OCI-LY3 (cell line): Measurements from ENCODE around the gene EHBP1.

ENCODE experiments used
- H2AFZ ChIP-seq: fragments of 200-600, 300-600 bp; shearing (Covaris generic); 2 replicates; pipeline ENCODE4 v1.6.0; 2014; ENCODE audit warnings: antibody characterized with exemption, low read depth, low read length
- H3K27ac ChIP-seq: fragments of 200-600, 300-600 bp; sonication (generic); 2 replicates; pipeline ENCODE4 v1.5.1; 2014; ENCODE audit warnings: mild to moderate bottlenecking, low read length, moderate library complexity, mixed read lengths
- H3K27me3 ChIP-seq: fragments of 200-600, 300-600 bp; sonication (generic); 2 replicates; pipeline ENCODE4 v1.6.1; 2014; ENCODE audit warnings: low read depth, low read length, mixed read lengths
- H3K36me3 ChIP-seq: fragments of 200-600, 300-600 bp; sonication (generic); replicated peaks from 2 replicates; pipeline ENCODE3; 2014; ENCODE audit warnings: low read depth, low read length, mixed read lengths
- H3K4me1 ChIP-seq: fragments of 300-600, 200-600 bp; sonication (generic); 2 replicates; pipeline ENCODE4 v1.6.1; 2014; ENCODE audit warnings: low read length, mixed read lengths
- H3K4me2 ChIP-seq: fragments of 200-600, 300-600 bp; sonication (generic); 2 replicates; pipeline ENCODE4 v1.6.1; 2014; ENCODE audit warnings: low read length, mixed read lengths
- H3K4me3 ChIP-seq: fragments of 300-600, 200-600 bp; sonication (generic); 2 replicates; pipeline ENCODE4 v1.5.1; 2014; ENCODE audit warnings: antibody characterized with exemption, mild to moderate bottlenecking, low read length, moderate library complexity
- H3K79me2 ChIP-seq: fragments of 300-600, 200-600 bp; shearing (Covaris generic); 2 replicates; pipeline ENCODE4 v1.6.1; 2014; ENCODE audit warnings: mild to moderate bottlenecking, low read length, mixed read lengths
- H3K9ac ChIP-seq: fragments of 300-600, 200-600 bp; shearing (Covaris generic); 2 replicates; pipeline ENCODE4 v1.6.0; 2014; ENCODE audit warnings: mild to moderate bottlenecking, low read length, moderate library complexity
- H3K9me3 ChIP-seq: fragments of 200-600, 300-600 bp; shearing (Covaris generic); 2 replicates; pipeline ENCODE4 v1.6.1; 2014; ENCODE audit warnings: low read length, mixed read lengths; ENCODE audit not compliant: insufficient read depth
- H4K20me1 ChIP-seq: fragments of 200-600, 300-600 bp; sonication (generic); 2 replicates; pipeline ENCODE4 v1.6.1; 2016; ENCODE audit warnings: low read length, mixed read lengths; ENCODE audit not compliant: insufficient read depth
- CTCF ChIP-seq: fragments of 200-600, 300-600 bp; sonication (generic); IDR thresholded peaks from 2 replicates; pipeline ENCODE4 v1.5.1; 2014; ENCODE audit warnings: antibody characterized with exemption, low read length, low read depth
- EZH2phosphoT487 ChIP-seq: fragments of 200-600 bp; shearing (Covaris generic); IDR thresholded peaks from 2 replicates; pipeline ENCODE4 v1.6.1; 2018; ENCODE audit warnings: antibody characterized with exemption, mixed run types, low read depth

The EHBP1 gene

GRCh38 chr2:63078852-63079606 is 373.5 kb downstream of the EHBP1 start:
- no peaks in the 10 kb centered on the region for H3K27me3 ChIP-seq
- peaks cover 8% of the 10 kb centered on the region; the same call in 1 of the 2 replicates for H3K4me1 ChIP-seq
- H3K4me2 ChIP-seq: peak overlapping the region; percentile 44
- no peaks in the 10 kb centered on the region for H3K9me3 ChIP-seq
- H3K9ac ChIP-seq: no peak overlapping the region
- H3K4me3 ChIP-seq: no peak overlapping the region
- H3K79me2 ChIP-seq: no peaks in the 10 kb centered on the region
- H3K36me3 ChIP-seq: no peaks in the 10 kb centered on the region
- no peaks in the 10 kb centered on the region for H4K20me1 ChIP-seq
- H2AFZ ChIP-seq: peak overlapping the region; percentile 40; the same call in 1 of the 2 replicates
- no peak overlapping the region for H3K27ac ChIP-seq
- TF ChIP-seq CTCF: peak; percentile 88
- TF ChIP-seq EZH2phosphoT487: no peak

- H3K79me2 ChIP-seq: no peaks in the 10 kb centered on the region
- no peak overlapping the region for H3K4me3 ChIP-seq
- peaks cover 8% of the 10 kb centered on the region; the same call in 1 of the 2 replicates for H3K4me1 ChIP-seq
- H3K9ac ChIP-seq: no peak overlapping the region
- TF ChIP-seq EZH2phosphoT487 (no peak), CTCF (no peak)
- H3K36me3 ChIP-seq: no peaks in the 10 kb centered on the region
- H2AFZ ChIP-seq: no peak overlapping the region
- H3K9me3 ChIP-seq: no peaks in the 10 kb centered on the region
- H3K4me2 ChIP-seq: no peak overlapping the region
- no peak overlapping the region for H3K27ac ChIP-seq
- no peaks in the 10 kb centered on the region for H3K27me3 ChIP-seq
- no peaks in the 10 kb centered on the region for H4K20me1 ChIP-seq
These were observed 375.9 kb downstream of the EHBP1 start for GRCh38 chr2:63081404-63081803.

- no peak overlapping the region for H3K9ac ChIP-seq
- TF ChIP-seq EZH2phosphoT487: no peak
- no peak for TF ChIP-seq CTCF
- H4K20me1 ChIP-seq: no peaks in the 10 kb centered on the region
- no peak overlapping the region for H2AFZ ChIP-seq
- H3K36me3 ChIP-seq: no peaks in the 10 kb centered on the region
- H3K27ac ChIP-seq: no peak overlapping the region
- no peak overlapping the region for H3K4me3 ChIP-seq
- no peak overlapping the region for H3K4me2 ChIP-seq
- H3K9me3 ChIP-seq: no peaks in the 10 kb centered on the region
- H3K79me2 ChIP-seq: no peaks in the 10 kb centered on the region
- no peaks in the 10 kb centered on the region for H3K27me3 ChIP-seq
- no peaks in the 10 kb centered on the region for H3K4me1 ChIP-seq
These were observed 381.2 kb downstream of the EHBP1 start for GRCh38 chr2:63086687-63087086.

- no peaks in the 10 kb centered on the region for H3K79me2 ChIP-seq
- no peaks in the 10 kb centered on the region for H3K27me3 ChIP-seq
- H4K20me1 ChIP-seq: no peaks in the 10 kb centered on the region
- no peaks in the 10 kb centered on the region for H3K9me3 ChIP-seq
- H3K9ac ChIP-seq: no peak overlapping the region
- no peaks in the 10 kb centered on the region for H3K4me1 ChIP-seq
- TF ChIP-seq EZH2phosphoT487: no peak
- no peak for TF ChIP-seq CTCF
- no peak overlapping the region for H3K4me2 ChIP-seq
- no peak overlapping the region for H3K4me3 ChIP-seq
- H3K36me3 ChIP-seq: no peaks in the 10 kb centered on the region
- H3K27ac ChIP-seq: no peak overlapping the region
- H2AFZ ChIP-seq: no peak overlapping the region
These were observed 386.9 kb downstream of the EHBP1 start for GRCh38 chr2:63092401-63092800.
